SK-N-SH treated with all-trans-retinoic acid at 6 μM for 48 hours (cell line): Measurements from ENCODE around the gene C9.

ENCODE experiments used
- ARNTL ChIP-seq: fragments of 450-650 bp; formaldehyde crosslinking; IDR thresholded peaks from 2 replicates; pipeline ENCODE4 v1.5.0; 2020; ENCODE audit warnings: low read depth, mild to moderate bottlenecking, moderate library complexity, borderline replicate concordance
- BACH2 ChIP-seq: fragments of 250-450 bp; sonication (Bioruptor Pico); IDR thresholded peaks from 2 replicates; pipeline ENCODE4 v1.9.0; 2021; ENCODE audit warnings: mild to moderate bottlenecking, borderline replicate concordance
- PPARA ChIP-seq: fragments of 250-450 bp; sonication (Bioruptor Pico); IDR thresholded peaks from 2 replicates; pipeline ENCODE4 v1.5.0; 2020; ENCODE audit warnings: mild to moderate bottlenecking, borderline replicate concordance
- RARB ChIP-seq: fragments of 250-450 bp; sonication (Bioruptor Pico); IDR thresholded peaks from 2 replicates; pipeline ENCODE4 v1.8.0; 2021; ENCODE audit warnings: mild to moderate bottlenecking, moderate library complexity
- SNAI2 ChIP-seq: fragments of 250-450 bp; sonication (Bioruptor Pico); IDR thresholded peaks from 2 replicates; pipeline ENCODE4 v1.5.0; 2020; ENCODE audit warnings: mild to moderate bottlenecking, moderate library complexity
- ZC3H10 ChIP-seq: fragments of 250-450 bp; sonication (Bioruptor Pico); IDR thresholded peaks from 2 replicates; pipeline ENCODE4 v1.5.1; 2021; ENCODE audit warnings: mild to moderate bottlenecking, moderate library complexity
- ZFP30 ChIP-seq: fragments of 450-650 bp; formaldehyde crosslinking; IDR thresholded peaks from 2 replicates; pipeline ENCODE4 v1.5.0; 2022; ENCODE audit warnings: mild to moderate bottlenecking, moderate library complexity
- ZNF565 ChIP-seq: fragments of 450-650 bp; formaldehyde crosslinking; conservative IDR thresholded peaks from 2 replicates; pipeline ENCODE4 v1.5.0; 2020; ENCODE audit warnings: low read depth, mild to moderate bottlenecking, moderate library complexity
- TF ChIP-seq, protein P1 (sequence below): fragments of 250-450 bp; sonication (Bioruptor Pico); IDR thresholded peaks from 2 replicates; pipeline ENCODE4 v1.8.0; 2020; ENCODE audit warnings: mild to moderate bottlenecking, moderate library complexity, borderline replicate concordance

DNA sequence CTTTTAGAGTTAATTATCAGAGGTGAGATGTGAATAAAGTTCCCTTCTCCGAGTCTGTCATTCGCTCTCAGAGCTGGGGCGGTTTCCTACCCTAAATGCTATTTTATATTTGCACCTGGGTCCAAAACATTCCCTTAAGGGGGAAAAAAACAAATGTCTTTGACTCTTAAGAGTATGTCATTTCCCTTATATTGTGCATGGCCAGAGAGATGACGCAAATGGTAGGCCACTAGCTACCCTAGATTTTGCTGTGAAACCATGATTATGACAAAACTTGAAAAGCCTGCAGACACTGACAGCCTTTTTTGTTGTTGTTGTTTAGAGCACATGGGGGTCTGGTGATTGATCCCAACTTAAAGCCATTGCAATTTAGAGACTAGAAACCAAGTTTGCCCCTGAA, 47.7 kb upstream of the C9 start:
- no peak for TF ChIP-seq ZNF565 (CRISPR knock-in tag)
- TF ChIP-seq, protein P1, sequence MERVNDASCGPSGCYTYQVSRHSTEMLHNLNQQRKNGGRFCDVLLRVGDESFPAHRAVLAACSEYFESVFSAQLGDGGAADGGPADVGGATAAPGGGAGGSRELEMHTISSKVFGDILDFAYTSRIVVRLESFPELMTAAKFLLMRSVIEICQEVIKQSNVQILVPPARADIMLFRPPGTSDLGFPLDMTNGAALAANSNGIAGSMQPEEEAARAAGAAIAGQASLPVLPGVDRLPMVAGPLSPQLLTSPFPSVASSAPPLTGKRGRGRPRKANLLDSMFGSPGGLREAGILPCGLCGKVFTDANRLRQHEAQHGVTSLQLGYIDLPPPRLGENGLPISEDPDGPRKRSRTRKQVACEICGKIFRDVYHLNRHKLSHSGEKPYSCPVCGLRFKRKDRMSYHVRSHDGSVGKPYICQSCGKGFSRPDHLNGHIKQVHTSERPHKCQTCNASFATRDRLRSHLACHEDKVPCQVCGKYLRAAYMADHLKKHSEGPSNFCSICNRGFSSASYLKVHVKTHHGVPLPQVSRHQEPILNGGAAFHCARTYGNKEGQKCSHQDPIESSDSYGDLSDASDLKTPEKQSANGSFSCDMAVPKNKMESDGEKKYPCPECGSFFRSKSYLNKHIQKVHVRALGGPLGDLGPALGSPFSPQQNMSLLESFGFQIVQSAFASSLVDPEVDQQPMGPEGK (CRISPR knock-in tag): no peak
- TF ChIP-seq BACH2 (CRISPR knock-in tag): no peak
- no peak for TF ChIP-seq ZC3H10 (CRISPR knock-in tag)
- no peak for TF ChIP-seq ZFP30
- no peak for TF ChIP-seq ARNTL (CRISPR knock-in tag)
- TF ChIP-seq SNAI2: no peak
- no peak for TF ChIP-seq PPARA (CRISPR knock-in tag)
- no peak for TF ChIP-seq RARB
